ENCODE results near the gene SLAIN1. TPM values are rescaled to one million over a fixed set of nuclear protein-coding genes. Genes with fewer than 3 reads are reported as not detected.

Gene SLAIN1
- total RNA-seq (2014; rRNA removed; shearing (Covaris generic)), result 5.5 and 11.5 TPM in 2 replicates

GRCh38 chr13:77697217-77698103 is at the start of gene SLAIN1:
SLAIN1 (plus strand) TSS chr13:77697687; CDS start chr13:77697914, 227 bp downstream.

Small RNA genes within 50 kb of the gene (small RNA-seq; reads per million reads assigned to genes)
- gene MIR3665, result not detected
- not detected for gene SPTLC1P5

Other genes with a start within 250 kb of the SLAIN1 start
- 0.13 and 0.64 TPM in 2 replicates for gene SCEL, start 162.0 kb upstream of the SLAIN1 start, total RNA-seq (2014; rRNA removed; shearing (Covaris generic))
- 8.9 and 11.2 TPM in 2 replicates for gene EDNRB, start 221.1 kb downstream of the SLAIN1 start, total RNA-seq (2014; rRNA removed; shearing (Covaris generic))

Data from A375 (cell line).